ENCODE data around the gene SH2D3C.

Gene SH2D3C

GRCh38 chr9:127789179-127789578 lies 10.7 kb upstream of the SH2D3C start:
- Histone ChIP-seq H3K36me3 (ENCODE audit: control insufficient read depth, insufficient read depth, low read length) (peaks cover 35% of the 10 kb centered on the region), H3K4me3 (replicated peaks; ENCODE audit: low read depth, low read length) (no peak overlapping the region)
- no peak for TF ChIP-seq CTCF (IDR thresholded peaks at IDR 0.05; ENCODE audit: insufficient read depth, low read length, poor library complexity, severe bottlenecking)

GRCh38 chr9:127788337-127789011 lies 10.0 kb upstream of the SH2D3C start:
- DNase-seq (ENCODE audit: extremely low read depth, insufficient read length): no peak
- no peaks in the 10 kb centered on the region for H3K27me3 ChIP-seq (replicated peaks; ENCODE audit: control insufficient read depth, insufficient read depth, low read length)
- H3K36me3 ChIP-seq (ENCODE audit: control insufficient read depth, insufficient read depth, low read length): peaks cover 35% of the 10 kb centered on the region
- no peak overlapping the region for H3K4me3 ChIP-seq (replicated peaks; ENCODE audit: low read depth, low read length)
- no peak for TF ChIP-seq CTCF (IDR thresholded peaks at IDR 0.05; ENCODE audit: insufficient read depth, low read length, poor library complexity, severe bottlenecking)

More at GRCh38 chr9:127789179-127789578, 10.7 kb upstream of the SH2D3C start:
- DNase-seq (ENCODE audit: extremely low read depth, insufficient read length): no peak
- no peaks in the 10 kb centered on the region for H3K27me3 ChIP-seq (replicated peaks; ENCODE audit: control insufficient read depth, insufficient read depth, low read length)

DNA sequence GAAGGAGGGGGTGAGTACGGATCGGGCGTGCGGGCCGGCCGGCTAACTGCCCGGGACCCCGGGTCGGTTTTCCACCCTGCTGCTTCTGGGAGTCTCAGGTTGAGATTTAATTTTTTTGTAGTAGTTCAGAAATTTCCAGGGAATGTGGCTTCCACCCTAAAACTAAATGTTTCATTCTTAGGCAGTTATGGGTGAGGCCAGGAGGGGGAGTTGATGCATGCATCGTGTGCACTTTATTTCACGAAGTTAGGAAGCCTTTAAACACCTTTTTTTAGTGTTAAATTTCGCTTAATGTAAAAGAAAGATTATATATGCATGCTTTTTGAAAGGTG lies 8.3 kb upstream of the SH2D3C start:
- Histone ChIP-seq H3K27me3 (replicated peaks; ENCODE audit: control insufficient read depth, insufficient read depth, low read length) (no peaks in the 10 kb centered on the region), H3K36me3 (ENCODE audit: control insufficient read depth, insufficient read depth, low read length) (peaks cover 34% of the 10 kb centered on the region), H3K4me3 (replicated peaks; ENCODE audit: low read depth, low read length) (peak overlapping the region; percentile 89)
- DNase-seq (ENCODE audit: extremely low read depth, insufficient read length): no peak
- peak; percentile 33 for TF ChIP-seq CTCF (IDR thresholded peaks at IDR 0.05; ENCODE audit: insufficient read depth, low read length, poor library complexity, severe bottlenecking)

DNA sequence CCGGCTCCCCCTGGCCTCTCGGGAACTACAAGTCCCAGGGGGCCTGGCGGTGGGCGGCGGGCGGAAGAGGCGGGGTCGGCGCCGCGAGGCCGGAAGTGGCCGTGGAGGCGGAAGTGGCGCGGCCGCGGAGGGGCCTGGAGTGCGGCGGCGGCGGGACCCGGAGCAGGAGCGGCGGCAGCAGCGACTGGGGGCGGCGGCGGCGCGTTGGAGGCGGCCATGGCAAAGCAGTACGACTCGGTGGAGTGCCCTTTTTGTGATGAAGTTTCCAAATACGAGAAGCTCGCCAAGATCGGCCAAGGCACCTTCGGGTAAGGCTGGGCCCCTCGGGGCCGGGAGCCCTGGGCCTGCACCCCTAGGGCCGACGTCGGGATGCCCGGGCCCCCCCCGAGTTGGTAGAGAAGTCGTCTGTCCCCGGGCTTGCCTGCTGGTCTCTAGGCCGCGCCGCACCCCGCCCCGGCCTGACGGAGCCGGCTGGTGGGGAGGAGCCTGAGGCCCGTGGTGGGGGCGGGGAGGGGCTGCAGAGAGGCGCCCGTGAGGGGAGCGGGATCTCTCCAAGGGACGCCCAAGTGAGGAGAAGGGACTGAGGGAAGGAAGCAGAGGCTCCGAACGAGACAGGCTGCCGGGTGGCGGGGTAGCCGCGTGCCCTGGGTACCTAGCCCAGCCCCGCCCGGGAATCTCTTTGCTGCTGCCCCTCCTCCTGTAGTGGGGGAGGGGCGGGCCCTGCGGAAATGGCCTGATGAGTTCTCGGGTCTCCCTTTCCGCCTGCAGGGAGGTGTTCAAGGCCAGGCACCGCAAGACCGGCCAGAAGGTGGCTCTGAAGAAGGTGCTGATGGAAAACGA lies 7.7 kb upstream of the SH2D3C start, which contains the start of gene CDK9:
TSS of gene CDK9 (plus strand) at position 102 of the 840 bp plus-strand sequence. CDS start at position 217, 115 bp downstream.
- H3K4me3 ChIP-seq (replicated peaks; ENCODE audit: low read depth, low read length): peak within 1 kb of the TSS; percentile 89
- peak; percentile 93 for DNase-seq (ENCODE audit: extremely low read depth, insufficient read length)
- H3K36me3 ChIP-seq (ENCODE audit: control insufficient read depth, insufficient read depth, low read length): peaks cover 33% of the 10 kb centered on the region
- TF ChIP-seq CTCF (IDR thresholded peaks at IDR 0.05; ENCODE audit: insufficient read depth, low read length, poor library complexity, severe bottlenecking): no peak
- H3K27me3 ChIP-seq (replicated peaks; ENCODE audit: control insufficient read depth, insufficient read depth, low read length): no peaks in the 10 kb centered on the region

- TF ChIP-seq CTCF (IDR thresholded peaks at IDR 0.05; ENCODE audit: insufficient read depth, low read length, poor library complexity, severe bottlenecking): peak; percentile 85
- DNase-seq (ENCODE audit: extremely low read depth, insufficient read length): peak; percentile 91
- H3K4me3 ChIP-seq (replicated peaks; ENCODE audit: low read depth, low read length): peak overlapping the region; percentile 72
- H3K36me3 ChIP-seq (ENCODE audit: control insufficient read depth, insufficient read depth, low read length): peaks cover 31% of the 10 kb centered on the region
- no peaks in the 10 kb centered on the region for H3K27me3 ChIP-seq (replicated peaks; ENCODE audit: control insufficient read depth, insufficient read depth, low read length)
These were observed 6.8 kb upstream of the SH2D3C start for GRCh38 chr9:127785023-127785932.
